Stomach (tissue), 9 donors: ENCODE measurements around the gene SLC35G2. TPM values are rescaled to one million over a fixed set of nuclear protein-coding genes. Genes with fewer than 3 reads are reported as not detected.
A peak's percentile ranks its signal among the peaks of the same experiment; 100 is the strongest.

Experiments used
- DNase-seq, 2 donors: peaks; one replicate each; pipeline versions ENCODE4 v3.0.0 to v3.0.0-alpha.2; 2013 to 2019
- H3K27ac ChIP-seq, 5 donors: fragments of 200-600 bp in 4 of 5; sonication (generic) in 4 of 5; one replicate each; pipeline ENCODE4 v1.5.1; 2013 to 2019; ENCODE audit warnings: mild to moderate bottlenecking in 1 of 5, moderate library complexity in 1 of 5
- H3K27me3 ChIP-seq, 3 donors: fragments of 200-600 bp; sonication (generic); one replicate each; pipeline ENCODE4 v1.5.1; 2017 to 2019; ENCODE audit warnings: mixed run types in 1 of 3
- H3K36me3 ChIP-seq, 4 donors: fragments of 200-600 bp; sonication (generic); 1 replicate in 3 of 4; 2 replicates in 1 of 4; pipeline ENCODE4 v1.5.1; 2016 to 2019
- H3K4me1 ChIP-seq, 4 donors: fragments of 200-600 bp; sonication (generic); one replicate each; pipeline ENCODE4 v1.5.1; 2016 to 2019
- H3K4me3 ChIP-seq, 4 donors: fragments of 200-600 bp; sonication (generic) in 3 of 4; one replicate each; pipeline ENCODE4 v1.5.1; 2016 to 2019; ENCODE audit warnings: mild to moderate bottlenecking in 1 of 4
- H3K9me3 ChIP-seq, 4 donors: fragments of 200-600 bp; sonication (generic); one replicate each; pipeline ENCODE4 v1.5.1; 2016 to 2019
- EP300 ChIP-seq: sonication (generic); formaldehyde crosslinking; IDR thresholded peaks from one replicate; pipeline ENCODE4 v1.6.1; 2017; ENCODE audit warnings: antibody characterized with exemption
- POLR2A ChIP-seq, 4 donors: fragments of 450-650 bp; IDR thresholded peaks; one replicate each; pipeline ENCODE4 v1.6.1; 2016; ENCODE audit warnings: antibody characterized with exemption in 4 of 4, control low read depth in 2 of 4, mild to moderate bottlenecking in 1 of 4, moderate library complexity in 1 of 4
- POLR2AphosphoS5 ChIP-seq, 3 donors: sonication (generic); formaldehyde crosslinking; IDR thresholded peaks; one replicate each; pipeline ENCODE4 v1.6.1; 2016; ENCODE audit warnings: antibody characterized with exemption in 3 of 3
- WGBS, 5 donors: extraction: QIAGEN DNeasy Blood & Tissue Kit in 3 of 5; methylation state at CpG; one replicate each; pipeline versions ENCODE4 v1.1.5 to v1.1.7; 2013 to 2018; 5-methylcytosine and 5-hydroxymethylcytosine counted together
- intact Hi-C: fragments of 100-400 bp; cut with DNase I; formaldehyde crosslinking; loops from one replicate; pipeline ENCODE4 v1.15.1; 2023; ENCODE audit warnings: low total_unique reads
- polyA plus RNA-seq, 3 donors: library from polyadenylated mRNA; stranded (reverse); fragments of 200-250 nt; gene quantifications; one replicate each; pipeline ENCODE4 v1.2.3, GENCODE V29; 2013
- total RNA-seq, 5 donors: library from RNA; depleted of rRNA; stranded (reverse); fragments of >200 nt; gene quantifications; one replicate each; pipeline versions ENCODE4 v1.1.0 to v1.2.3, GENCODE V29; 2014 to 2016
- TF ChIP-seq, protein P1 (sequence below), 7 experiments: fragments of 450-650 bp in 4 of 7; fragments of 200-600 bp in 3 of 7; sonication (generic) in 3 of 7; IDR thresholded peaks; one replicate each; pipeline ENCODE4 v1.5.1; 2016 to 2019; ENCODE audit warnings: antibody characterized with exemption in 7 of 7, control low read depth in 2 of 7, mild to moderate bottlenecking in 1 of 7
- donor health status: healthy with polysubstance abuse.
- donor health status: Bipolar disorder and iron deficiency.
- donor health status: healthy.

SLC35G2 gene
- total and polyA plus RNA-seq, 8 donors: 0.45 to 8.3 (median 2.0) TPM; not detected in 1

DNA sequence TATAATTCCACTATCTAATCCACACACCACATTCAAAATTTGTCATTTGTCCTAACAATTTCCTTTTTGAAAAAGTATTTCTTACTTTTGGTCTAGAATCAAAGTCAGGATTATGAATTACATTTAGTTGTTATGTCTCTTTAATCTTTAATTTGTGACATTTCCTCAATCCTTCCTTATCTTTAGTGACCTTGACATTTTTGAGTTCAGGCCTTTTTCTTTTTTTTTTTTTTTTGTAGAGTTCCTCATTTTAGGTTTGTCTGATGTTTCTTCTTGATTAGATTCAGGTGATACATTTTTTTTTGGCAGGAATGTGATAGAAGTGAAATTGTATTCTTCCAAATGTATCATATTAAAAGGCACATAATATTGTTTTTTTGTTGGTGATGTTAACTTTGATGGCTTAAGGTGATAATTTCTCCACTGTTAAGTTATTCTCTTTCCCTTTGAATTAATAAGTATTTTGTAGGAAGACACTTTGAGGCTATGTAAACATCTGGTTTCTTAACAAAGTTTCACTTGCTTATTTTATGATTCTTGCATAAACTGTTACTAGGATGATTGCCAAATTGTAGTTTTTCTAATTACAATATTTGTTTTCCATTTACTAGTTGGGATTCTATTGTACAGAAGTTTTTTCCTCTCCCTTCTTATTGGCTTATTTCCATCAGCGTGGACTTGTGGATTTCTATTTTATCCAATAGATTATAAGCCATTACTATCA is 16.3 kb downstream of the SLC35G2 start:
- Histone ChIP-seq H3K36me3 (no peaks in the 10 kb centered on the region), H3K27me3 (no peaks in the 10 kb centered on the region), H3K9me3 (no peaks in the 10 kb centered on the region), H3K4me3 (no peak overlapping the region), H3K27ac (no peak overlapping the region), H3K4me1 (peaks cover 0 to 37% (median 16%) of the 10 kb centered on the region in 4 donors)
- TF ChIP-seq, protein P1, sequence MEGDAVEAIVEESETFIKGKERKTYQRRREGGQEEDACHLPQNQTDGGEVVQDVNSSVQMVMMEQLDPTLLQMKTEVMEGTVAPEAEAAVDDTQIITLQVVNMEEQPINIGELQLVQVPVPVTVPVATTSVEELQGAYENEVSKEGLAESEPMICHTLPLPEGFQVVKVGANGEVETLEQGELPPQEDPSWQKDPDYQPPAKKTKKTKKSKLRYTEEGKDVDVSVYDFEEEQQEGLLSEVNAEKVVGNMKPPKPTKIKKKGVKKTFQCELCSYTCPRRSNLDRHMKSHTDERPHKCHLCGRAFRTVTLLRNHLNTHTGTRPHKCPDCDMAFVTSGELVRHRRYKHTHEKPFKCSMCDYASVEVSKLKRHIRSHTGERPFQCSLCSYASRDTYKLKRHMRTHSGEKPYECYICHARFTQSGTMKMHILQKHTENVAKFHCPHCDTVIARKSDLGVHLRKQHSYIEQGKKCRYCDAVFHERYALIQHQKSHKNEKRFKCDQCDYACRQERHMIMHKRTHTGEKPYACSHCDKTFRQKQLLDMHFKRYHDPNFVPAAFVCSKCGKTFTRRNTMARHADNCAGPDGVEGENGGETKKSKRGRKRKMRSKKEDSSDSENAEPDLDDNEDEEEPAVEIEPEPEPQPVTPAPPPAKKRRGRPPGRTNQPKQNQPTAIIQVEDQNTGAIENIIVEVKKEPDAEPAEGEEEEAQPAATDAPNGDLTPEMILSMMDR (IDR thresholded peaks at IDR 0.05): no peak
- no peak for TF ChIP-seq POLR2AphosphoS5 (IDR thresholded peaks at IDR 0.05)
- intact Hi-C loops: no loop called here
- 63 to 88% (median 72%) methylated on average over 1 of the region's 1 CpG for WGBS, 5 donors
- no peak for DNase-seq

DNA sequence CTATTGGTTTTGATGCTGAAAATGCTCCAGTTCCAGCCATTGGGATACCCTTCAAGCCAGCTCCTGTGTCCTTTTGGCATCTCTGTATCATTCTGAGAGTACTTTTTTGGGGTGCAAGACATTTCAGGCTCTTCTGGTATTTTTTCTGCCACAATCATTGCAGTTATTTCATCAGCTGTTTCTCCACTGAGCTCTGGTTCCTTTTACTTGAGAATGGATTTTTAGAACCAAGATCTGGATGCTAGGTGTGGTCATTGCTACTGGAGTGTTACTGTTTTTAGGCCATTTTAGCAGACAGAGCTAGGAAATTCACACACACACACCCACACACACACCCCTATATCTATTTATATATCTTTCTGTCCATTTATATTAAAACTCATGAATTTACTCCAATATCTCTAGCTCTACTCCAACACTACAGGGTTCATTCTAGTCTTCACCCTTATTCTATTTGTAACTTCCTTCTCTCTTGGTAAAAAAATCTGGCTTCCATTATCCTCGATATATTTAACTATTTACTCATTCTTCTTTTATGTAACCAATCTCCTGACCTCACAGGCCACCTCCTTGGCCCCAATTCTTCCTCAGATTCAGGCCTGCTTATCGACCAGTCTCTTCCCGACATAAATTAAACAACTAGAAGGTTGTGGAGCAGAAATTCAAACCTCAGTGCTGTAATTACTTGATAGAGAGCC is 17.0 kb downstream of the SLC35G2 start:
- Histone ChIP-seq H3K36me3 (no peaks in the 10 kb centered on the region), H3K4me1 (peaks cover 0 to 37% (median 17%) of the 10 kb centered on the region in 4 donors), H3K9me3 (no peaks in the 10 kb centered on the region), H3K27ac (no peak overlapping the region), H3K4me3 (no peak overlapping the region), H3K27me3 (no peaks in the 10 kb centered on the region)
- WGBS, 5 donors: 16 to 35% (median 21%) methylated on average over 2 to 3 of the region's 3 CpGs
- intact Hi-C loops: no loop called here
- DNase-seq: no peak
- TF ChIP-seq, protein P1 (IDR thresholded peaks at IDR 0.05): no peak
- TF ChIP-seq POLR2AphosphoS5 (IDR thresholded peaks at IDR 0.05): no peak
- TF ChIP-seq POLR2A (IDR thresholded peaks at IDR 0.05): no peak
- no peak for TF ChIP-seq EP300

DNA sequence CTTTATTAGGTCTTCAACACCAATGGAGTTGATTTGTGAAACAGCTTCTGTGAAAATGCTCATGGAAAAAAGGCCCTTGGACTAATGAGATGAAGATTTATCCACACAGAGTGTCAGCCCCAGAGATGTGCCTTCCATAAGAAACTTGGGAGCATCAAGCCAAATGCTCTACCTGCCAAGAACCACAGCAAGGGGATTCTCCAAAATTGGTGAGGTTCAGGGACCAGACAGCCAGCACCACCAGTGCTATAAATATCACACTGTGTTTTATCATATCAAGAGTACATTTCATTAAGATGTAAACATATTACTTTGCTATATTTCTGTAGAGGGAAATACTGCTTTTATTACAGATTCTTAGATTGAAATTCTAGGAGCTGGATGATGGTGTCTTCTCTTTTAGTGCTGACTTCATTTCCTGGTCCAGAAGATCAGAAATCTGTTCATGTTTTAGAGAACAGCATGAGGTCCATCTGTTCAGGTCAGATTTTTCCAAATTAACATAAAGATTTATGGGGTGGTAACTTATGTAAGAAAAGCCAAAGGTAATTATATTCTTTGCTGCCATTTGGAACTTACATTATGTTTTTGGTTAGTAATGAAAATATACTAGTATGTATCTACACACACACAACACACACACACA is 17.7 kb downstream of the SLC35G2 start:
- H3K4me3 ChIP-seq: no peak overlapping the region
- no peak overlapping the region for H3K27ac ChIP-seq
- TF ChIP-seq EP300 (no peak), POLR2A (IDR thresholded peaks at IDR 0.05) (no peak), POLR2AphosphoS5 (IDR thresholded peaks at IDR 0.05) (no peak)
- TF ChIP-seq, protein P1 (IDR thresholded peaks at IDR 0.05): no peak
- no peaks in the 10 kb centered on the region for H3K36me3 ChIP-seq
- H3K27me3 ChIP-seq: no peaks in the 10 kb centered on the region
- peaks cover 0 to 37% (median 17%) of the 10 kb centered on the region in 4 donors for H3K4me1 ChIP-seq
- intact Hi-C loops: no loop called here
- DNase-seq: no peak
- H3K9me3 ChIP-seq: no peaks in the 10 kb centered on the region

DNA sequence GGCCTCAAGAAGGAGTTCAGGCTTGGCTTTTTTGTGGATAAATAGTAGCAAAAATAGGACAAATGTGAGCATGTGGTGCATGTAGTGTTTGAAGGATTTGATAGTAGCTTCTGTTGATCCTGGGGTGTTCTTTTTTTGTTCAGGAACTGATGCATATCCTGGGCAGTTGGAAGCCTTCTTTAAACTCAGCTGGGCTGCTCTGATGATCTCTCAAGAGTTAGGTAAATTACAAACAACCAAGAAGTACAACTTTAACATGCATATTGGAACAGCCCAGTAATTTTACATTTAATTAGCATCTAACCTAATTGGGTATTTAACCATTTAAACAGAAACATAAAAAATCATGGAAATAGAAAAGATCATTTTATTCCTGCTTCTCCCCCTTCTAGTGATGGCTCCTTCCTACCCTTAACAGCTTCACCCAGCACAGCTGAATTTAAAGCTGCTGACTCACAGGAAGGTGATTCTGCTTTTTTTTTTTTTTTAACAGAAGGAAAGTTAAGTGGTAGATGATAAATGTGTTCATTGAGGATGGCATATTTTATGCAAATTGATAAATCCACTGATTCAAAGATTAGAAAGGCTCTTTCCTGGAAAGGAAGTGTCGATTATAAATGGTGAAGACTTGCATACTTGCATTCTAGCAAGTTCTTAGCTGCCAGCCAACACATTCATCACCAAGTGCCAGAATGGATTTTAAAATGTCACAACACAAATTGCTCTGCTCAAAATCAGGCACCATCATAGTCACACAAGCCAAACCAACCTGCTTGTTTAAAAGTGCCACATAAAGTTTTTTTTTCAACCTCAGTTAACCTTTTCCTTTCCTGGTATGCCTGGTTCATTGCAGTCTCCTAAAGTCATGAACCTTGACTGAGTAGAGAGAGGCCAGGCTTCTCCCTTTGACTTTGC is 20.0 kb downstream of the SLC35G2 start:
- Histone ChIP-seq H3K27me3 (no peaks in the 10 kb centered on the region), H3K9me3 (no peaks in the 10 kb centered on the region), H3K36me3 (peaks cover 0 to 6% (median 0%) of the 10 kb centered on the region in 4 donors), H3K4me3 (no peak overlapping the region), H3K4me1 (peaks cover 0 to 37% (median 17%) of the 10 kb centered on the region in 4 donors), H3K27ac (peak overlapping the region in 2 of 5 donors; percentile 1 to 32)
- 18 to 71% (median 54%) methylated on average over 1 of the region's 1 CpG for WGBS, 5 donors
- TF ChIP-seq POLR2A (IDR thresholded peaks at IDR 0.05) (no peak), POLR2AphosphoS5 (IDR thresholded peaks at IDR 0.05) (no peak), EP300 (no peak)
- TF ChIP-seq, protein P1 (IDR thresholded peaks at IDR 0.05): no peak
- DNase-seq: no peak
- intact Hi-C loops: no loop called here
